Umbilical cord (tissue), 2 donors: ENCODE data around the gene CAMKK1. TPM values are rescaled to one million over a fixed set of nuclear protein-coding genes. Genes with fewer than 3 reads are reported as not detected.
"Not testable (repeated sequence)": the region's sequence is repeated elsewhere in the genome, so short reads cannot be mapped to it uniquely, and the experiment has no call there.

Experiments used
- DNase-seq: peaks from one replicate; pipeline ENCODE4 v3.0.0-alpha.2; 2015; ENCODE audit warnings: low spot score
- total RNA-seq: library from RNA; depleted of rRNA; stranded (reverse); fragments of >200 nt; gene quantifications from one replicate; pipeline ENCODE4 v1.2.3, GENCODE V29; 2014; ENCODE audit warnings: low replicate concordance; ENCODE audit not compliant: insufficient read depth

CAMKK1 gene
- total RNA-seq, 1 donor from 2014 or later, result 19.3 TPM

DNA sequence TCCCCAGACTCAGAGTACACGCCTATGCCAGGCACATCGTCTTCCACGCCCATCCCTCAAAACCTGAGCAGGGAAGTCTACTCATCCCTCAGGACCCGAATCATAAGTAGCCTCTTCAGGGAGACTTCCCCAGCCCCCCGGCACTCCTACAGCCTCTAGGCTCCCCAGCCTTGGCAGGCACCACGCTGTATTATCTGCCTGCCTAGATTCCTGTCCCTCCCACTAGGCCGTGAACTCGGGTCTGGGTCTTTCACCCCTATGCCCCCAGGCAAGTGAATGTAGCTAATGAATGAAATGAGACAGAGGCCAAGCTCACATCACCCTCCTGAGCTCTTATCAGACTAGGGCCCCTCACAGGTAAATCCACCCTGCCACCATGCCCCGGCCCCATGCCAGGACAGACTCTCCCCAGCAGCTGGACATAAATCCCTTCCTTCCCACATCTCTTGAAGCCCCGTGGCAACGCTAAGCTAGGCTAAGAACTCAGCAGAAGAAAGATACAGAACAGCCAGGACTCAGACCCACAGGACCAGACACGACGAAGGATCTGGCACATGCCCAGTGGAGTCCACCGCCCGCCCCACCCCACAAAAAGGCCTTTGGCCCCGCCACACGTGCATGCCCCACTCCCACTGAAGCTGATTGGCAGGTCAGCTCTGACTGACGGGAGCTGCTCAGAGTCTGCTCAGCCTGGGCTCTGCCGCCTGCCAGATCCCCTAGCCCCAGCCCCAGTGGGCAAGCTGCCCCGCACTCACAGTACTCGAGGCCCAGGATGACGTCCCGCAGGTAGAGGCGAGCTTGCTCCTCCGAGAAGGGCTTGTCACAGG is 13.0 kb downstream of the CAMKK1 start:
- DNase-seq, result peak; percentile 95

DNA sequence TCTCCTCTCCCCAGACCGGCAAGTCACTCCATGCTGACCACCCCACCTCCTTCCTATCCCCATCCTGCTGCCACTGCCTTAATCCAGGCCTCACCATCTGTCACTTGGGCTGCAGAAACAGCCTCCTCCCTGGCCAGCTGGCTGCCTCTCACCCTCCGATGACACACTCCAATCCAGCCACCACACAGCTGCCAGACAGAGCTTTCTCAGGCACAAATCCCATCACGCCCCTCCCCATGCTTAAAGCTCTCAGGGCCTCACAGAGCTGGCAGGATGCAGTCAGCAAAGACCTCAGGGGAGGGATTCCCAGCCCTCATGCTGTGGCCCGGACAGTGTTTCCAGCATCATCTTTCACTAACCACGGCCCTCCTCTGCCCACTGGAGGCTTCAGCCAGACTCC is 13.7 kb downstream of the CAMKK1 start:
- peak; percentile 97 for DNase-seq

DNA sequence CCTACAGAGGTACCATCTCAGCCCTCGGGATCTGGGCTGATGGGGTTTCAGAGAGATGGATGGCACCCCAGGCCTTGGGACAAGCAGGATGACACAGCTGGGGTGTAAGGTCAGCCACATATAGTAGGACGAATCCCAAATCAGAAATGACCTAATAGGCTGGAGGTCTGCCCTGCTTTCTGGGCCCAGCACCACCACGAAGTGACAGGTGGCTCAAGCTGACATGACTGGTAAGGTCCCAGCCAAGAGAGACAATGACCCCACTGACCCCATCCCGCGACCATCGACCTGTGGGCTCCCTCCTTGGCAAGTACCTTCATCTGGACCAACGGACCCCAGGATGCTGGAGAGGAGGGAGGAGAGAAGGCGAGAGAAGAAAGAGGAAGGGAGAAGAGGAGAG is 15.6 kb downstream of the CAMKK1 start:
- no peak for DNase-seq

DNA sequence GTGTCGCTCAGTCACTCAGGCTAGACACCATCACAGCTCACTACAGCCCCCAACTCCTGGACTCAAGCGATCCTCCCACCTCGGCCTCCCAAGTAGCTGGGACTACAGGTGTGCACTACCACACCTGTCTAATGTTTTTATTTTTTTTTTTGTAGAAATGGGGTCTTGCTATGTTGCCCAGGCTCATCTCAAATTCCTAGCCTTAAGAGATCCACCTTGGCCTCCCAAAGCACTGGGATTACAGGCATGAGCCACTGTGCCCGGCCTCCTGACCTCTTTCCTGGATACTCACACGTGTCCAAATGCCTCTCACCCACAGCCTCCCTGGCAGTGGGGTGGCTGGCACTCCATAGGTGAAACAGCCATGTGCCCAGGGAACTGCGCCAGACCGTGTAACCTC is 17.5 kb downstream of the CAMKK1 start:
- no peak for DNase-seq

DNA sequence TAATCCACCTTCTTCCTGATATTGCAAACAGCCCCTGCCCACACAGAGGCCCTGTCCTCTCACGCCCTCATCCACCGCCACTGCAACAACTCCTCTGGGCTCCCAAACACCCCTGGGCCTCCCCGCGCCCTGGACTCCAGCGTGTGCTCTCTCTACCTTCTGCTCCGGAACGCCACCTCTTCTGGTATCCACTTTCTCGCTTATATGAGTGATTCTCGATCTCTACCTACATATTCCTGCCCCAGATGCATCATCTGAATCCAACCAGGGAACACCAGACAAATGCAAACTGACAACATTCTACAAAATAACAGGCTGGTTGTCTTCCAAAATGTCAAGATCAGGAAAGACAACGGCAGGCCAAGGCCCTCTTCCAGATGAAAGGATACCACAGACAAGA is 19.0 kb downstream of the CAMKK1 start:
- no peak for DNase-seq

DNA sequence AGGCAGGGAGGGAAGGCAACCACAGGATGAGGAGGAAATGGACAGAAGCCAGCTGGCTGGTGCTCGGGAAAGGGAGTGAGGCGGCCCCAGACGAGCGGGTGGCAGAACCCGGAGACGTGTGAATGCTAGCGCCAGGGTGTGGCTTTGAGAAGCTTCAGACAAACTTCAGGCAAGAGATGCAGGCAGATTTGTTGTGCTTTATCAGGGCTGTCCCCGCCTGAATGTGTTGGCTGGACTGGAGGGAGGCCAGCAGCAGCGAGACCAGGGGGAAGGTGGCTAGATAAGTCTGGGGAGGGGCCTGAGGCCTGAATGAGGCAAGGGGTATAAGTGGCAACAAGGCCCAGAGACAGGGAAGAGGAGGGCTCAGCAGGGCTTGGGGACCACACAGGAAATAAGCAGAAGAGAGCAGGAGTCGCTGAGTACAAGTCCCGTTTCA is 22.0 kb downstream of the CAMKK1 start:
- peak; percentile 93 for DNase-seq

DNA sequence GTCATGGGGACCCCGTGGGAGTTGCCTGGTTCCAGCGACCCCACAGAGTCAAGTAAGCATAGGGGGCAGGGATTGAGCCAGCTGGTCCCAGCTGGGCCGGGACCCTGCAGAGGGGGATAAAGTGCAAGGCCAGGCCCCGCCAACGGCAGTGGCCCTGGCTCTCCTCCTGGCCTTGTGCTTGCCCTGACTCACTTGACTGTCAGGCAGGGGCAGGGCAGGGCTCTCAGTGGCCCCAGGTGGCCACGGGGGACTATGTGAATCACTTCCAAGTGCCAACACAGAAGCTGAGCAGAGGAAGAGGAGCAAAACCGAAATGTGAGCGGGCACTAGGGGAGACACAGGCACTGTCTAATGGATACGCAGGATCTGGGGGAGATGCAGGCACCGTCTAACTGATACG is 25.2 kb downstream of the CAMKK1 start:
- no peak for DNase-seq

- DNase-seq, result no peak
Measured at GRCh38 chr17:3867106-3867505, 25.7 kb downstream of the CAMKK1 start.

GRCh38 chr17:3866276-3866675 is 26.6 kb downstream of the CAMKK1 start:
- no peak for DNase-seq

DNA sequence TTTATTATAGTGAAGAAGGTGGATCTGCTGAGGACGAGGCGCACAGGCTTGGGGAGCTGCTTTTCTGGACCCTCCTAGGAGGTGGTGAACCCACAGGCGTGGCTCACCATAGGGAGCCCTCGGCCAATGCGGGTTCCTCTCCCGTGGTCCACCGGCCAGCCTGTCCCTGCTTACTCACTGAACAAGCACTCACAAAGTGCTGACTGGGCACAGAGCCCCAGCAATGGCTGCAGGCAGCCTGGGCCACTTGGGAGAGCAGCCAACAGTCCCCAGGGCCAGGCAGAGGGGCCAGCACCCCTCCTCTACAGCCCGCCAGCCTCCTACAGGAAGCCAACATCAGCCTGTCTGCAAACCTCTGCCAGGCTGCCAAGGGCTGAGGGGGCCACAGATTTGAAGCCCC is 27.7 kb downstream of the CAMKK1 start:
- DNase-seq, result no peak

DNA sequence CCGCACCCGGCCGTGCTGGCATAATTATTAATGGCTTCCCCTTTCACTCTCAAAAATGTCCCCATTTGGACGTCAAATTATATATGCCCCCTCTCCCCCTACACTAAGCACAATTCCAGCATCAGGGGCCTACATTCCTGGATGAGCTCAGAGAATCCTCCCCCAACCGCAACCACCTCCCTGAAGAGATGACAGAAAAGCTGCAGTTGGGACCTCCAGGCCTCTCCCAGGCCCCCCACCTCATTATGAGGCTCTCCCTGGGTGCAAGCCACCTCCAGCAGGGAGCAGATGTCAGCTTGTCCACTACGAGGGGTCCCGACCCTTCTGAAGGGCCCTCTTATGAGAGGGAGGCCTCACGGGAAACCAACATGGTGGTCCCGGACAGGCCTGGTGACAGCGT is 28.3 kb downstream of the CAMKK1 start:
- no peak for DNase-seq

DNA sequence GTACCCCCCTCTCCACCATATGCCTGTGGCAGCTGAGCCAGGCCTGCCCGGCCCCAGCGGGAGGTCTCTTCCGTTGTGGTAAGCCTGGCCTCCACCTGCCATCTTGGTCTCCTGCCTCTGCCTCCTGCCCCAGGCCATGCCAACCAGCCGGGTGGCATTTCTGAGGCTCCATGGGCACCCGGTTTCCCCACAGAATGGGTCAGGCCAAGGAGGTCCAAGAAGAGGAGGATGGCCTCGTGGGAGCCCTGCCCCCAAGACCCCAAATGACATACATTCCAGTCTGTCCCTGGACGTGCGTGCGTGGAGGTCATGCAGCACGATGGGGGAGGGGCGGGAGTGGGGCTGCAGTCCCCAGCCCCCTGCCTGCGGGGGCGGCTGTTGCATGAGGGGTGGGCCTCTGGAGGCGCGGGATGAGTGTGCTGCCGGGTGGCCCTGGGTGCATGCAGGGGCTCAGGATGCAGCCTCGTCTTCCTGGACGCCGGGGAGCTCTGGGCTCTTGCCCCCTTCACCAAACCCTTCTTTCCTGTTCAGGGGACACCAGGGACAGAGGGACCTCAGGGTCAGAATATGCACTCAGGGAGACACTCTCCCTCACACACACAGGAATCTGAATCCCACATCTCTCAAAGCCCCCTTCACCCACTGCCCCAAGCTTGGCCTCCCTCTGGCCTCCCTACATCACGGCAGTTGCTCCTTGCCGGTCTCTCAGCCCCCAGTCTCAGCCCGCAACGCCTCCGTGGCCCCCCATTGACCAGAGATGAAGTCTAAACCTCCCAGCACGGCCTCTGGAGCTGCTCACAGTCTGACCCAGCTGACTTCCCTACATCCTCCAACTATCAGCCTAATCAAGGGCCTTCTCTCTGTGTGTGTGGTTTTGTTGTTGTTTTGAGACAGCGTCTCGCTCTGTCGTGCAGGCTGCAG is 30.8 kb downstream of the CAMKK1 start:
- no peak for DNase-seq

DNA sequence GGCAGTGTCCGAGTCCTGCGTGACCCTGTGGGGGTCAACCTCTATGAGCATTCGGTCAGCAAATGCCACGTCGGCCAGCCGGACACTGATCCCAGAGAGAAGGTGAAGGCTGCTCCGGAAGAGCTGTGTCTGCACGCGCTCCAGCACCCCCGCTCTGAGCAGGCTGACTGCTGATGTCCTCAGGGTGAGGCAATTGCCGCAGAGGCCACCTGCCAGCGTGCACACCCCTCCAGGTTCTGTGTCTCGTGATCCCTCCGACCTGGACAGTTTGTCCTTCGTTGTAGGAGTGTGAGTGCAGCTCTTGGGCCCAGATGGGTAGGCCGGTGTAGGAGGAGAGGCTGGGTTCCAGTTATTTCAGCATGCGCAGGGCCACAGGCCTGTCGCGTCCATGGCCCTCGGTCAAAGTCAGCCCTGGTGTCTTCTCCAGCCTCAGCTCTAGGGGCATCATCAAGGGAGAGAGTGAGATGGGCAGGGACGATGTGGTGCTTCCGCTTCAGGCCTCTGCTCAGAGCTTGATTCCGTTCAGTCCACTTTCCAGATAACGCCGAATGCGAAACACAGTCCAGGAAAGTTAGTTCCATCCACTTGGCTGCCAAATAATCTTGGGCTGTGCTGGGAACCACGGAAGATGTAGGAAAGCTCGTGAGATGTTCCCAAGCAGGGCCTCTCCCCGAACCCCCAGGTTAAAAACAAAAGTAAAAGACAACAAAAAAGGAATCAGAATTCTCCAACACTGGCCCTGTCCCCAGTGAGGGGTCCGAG is 31.7 kb downstream of the CAMKK1 start:
- no peak for DNase-seq

DNA sequence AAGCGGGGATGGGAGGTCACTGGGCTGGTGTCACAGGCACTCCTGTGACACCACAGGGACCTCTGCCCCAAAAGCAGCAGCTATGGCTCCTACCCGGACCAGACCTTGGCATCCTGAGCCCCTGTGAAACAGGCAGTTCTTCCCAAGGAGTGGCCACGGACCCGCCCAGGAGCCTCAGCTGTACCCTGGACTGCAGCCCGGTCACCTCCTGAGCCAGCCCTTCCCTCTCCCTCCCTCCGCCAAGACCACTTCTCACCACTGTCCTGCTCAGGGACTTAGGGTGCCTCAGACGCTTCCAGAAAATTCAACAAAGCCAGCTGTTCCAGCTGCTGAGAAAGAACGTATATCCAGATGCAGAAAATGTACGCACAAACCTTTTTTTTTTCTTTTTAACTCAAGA is 32.9 kb downstream of the CAMKK1 start:
- DNase-seq, result no peak

DNA sequence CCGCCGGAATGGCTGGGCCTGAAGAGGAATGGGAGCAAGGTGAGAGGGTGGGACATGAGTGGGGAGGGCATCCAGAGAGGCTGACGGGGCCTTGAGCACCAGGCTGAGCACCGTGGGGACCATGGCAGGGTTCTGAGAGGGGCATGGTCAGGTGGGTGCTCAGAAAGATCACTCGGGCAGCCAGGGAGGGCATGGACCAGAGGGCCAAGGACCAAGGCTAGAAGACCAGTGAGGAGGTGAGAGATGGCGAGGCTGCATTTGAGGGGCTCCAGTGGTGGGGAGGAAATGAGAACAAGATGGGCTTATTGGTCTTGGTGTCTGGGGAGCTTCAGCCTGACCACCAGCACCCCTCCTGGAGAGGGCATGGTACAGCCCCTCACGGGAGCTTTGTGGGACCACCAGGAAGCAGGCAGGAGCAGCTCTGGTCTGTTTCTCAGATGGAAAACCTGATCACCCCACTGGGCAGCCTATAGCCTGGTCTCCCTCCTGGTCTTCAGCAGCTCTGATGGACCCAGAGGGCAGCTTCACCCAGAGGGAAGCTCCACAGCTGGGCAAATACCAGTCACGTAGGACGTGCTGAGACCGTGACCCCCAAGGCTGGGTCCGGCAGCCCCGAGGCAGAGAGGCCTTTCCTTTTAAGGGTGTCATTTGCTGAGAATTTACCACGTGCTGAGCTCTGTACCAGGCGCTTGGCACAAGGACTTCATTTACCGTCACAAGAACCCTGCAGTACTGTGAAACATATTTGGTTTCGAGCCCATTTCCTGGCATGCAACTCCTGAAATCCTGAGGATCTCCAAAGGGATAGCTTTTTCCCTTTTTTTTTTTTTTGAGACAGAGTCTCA is 35.4 kb downstream of the CAMKK1 start:
- DNase-seq, result no peak

DNA sequence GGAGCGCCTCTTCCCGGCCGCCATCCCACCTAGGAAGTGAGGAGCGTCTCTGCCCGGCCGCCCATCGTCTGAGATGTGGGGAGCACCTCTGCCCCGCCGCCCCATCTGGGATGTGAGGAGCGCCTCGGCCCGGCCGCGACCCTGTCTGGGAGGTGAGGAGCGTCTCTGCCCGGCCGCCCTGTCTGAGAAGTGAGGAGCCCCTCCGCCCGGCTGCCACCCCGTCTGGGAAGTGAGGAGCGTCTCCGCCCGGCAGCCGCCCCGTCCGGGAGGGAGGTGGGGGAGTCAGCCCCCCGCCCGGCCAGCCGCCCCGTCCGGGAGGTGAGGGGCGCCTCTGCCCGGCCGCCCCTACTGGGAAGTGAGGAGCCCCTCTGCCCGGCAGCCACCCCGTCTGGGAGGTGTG is 38.6 kb downstream of the CAMKK1 start:
- not testable (repeated sequence) for DNase-seq

GRCh38 chr17:3852561-3852960 is 40.3 kb downstream of the CAMKK1 start:
- DNase-seq, result no peak

DNA sequence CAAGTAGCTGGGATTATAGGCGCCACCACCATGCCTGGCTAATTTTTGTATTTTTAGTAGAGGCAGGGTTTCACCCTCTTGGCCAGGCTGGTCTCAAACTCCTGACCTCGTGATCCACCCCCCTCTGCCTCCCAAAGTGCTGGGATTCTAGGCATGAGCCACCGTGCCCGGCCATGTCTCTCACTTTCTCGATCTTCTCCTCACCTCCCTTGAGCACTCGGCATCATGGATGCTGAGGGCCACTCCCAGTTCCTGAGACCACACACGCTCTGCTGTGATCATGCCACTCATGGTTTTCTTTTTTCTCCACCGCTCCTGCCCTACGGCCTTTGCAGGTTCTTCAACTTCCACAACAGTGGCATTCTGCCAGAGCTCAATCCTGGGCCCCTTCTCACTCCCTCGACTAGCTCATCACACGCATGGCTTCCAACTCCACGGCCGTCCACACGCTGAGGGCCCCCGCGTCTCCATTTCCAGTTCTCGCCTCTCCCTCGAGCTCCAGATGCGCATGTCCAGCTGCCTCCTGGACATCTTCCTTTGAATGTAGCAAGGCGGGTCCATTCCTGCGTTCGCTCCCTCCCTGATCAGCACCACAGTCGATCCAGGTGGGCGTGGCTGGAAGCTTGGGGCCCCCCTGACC is 41.3 kb downstream of the CAMKK1 start:
- no peak for DNase-seq

DNA sequence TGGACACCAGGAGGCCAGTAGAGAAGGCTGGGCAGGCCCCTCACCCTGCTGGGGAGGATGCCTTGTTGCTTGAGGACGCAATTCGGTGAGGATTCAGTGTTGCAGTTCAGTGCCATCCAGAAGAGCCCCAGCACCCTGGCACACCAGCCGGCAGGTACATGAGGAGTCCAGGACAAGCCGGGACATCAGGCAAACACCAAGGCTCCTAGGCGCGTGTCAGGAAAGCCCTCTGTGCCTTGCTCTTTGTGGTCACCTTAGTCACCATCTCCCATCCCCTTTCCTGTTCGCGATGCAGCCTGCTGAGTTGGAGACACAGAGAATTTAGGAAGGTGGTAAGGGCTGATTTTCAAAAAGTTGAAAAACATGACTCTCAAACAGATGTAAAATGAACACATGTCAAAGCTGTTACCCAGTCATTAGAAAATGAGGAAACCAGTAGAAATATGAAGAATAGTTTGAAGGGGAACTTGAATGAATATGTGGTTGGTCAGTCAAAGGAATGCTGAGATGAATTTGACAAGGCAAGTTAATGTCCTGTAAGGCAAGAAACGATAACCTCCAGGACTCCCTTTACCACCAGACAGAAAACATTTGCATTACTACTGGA is 44.5 kb downstream of the CAMKK1 start:
- no peak for DNase-seq

- DNase-seq, result no peak
Measured at GRCh38 chr17:3847165-3847670, 45.6 kb downstream of the CAMKK1 start.
